ENCODE measurements around the gene TMEFF1.

Gene TMEFF1

DNA sequence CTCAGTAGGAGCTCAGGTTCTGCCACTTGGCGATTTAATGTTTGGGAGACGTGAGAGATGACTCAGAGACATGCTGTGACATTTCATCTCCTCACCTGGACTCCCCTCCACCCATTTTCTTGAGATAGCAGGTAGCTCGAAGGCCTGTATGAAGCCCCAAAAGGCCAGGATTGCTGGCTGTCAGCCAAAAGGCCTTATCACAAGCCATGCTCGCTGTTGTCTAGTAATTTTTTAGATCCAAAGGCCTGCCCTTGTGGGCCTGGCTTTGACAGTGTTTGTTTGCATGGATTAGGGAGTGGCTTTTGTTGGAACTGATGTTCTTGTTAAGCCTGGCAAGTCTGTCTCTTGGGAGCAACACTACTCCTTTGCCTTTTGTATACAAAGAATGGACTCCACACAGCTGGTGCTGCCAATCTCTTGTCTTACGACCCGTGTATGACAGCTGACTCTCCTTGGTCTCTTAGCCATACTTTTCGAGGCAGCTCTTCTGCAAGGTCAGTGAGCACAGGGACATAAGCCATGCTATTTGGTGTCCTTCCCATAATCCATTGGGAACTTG lies 127.7 kb downstream of the TMEFF1 start:
- no peak for TF ChIP-seq CTCF (IDR thresholded peaks at IDR 0.05; ENCODE audit: insufficient read depth, low read depth, low read length, missing control alignments)
- no peak for DNase-seq (ENCODE audit: low read depth)
- H3K4me3 ChIP-seq (ENCODE audit: low read depth, low read length), result no peak overlapping the region

GRCh38 chr9:100601216-100601615 lies 128.3 kb downstream of the TMEFF1 start:
- no peak overlapping the region for H3K4me3 ChIP-seq (ENCODE audit: low read depth, low read length)
- peak; percentile 61 for DNase-seq (ENCODE audit: low read depth)
- peak; percentile 76 for TF ChIP-seq CTCF (IDR thresholded peaks at IDR 0.05; ENCODE audit: insufficient read depth, low read depth, low read length, missing control alignments)

DNA sequence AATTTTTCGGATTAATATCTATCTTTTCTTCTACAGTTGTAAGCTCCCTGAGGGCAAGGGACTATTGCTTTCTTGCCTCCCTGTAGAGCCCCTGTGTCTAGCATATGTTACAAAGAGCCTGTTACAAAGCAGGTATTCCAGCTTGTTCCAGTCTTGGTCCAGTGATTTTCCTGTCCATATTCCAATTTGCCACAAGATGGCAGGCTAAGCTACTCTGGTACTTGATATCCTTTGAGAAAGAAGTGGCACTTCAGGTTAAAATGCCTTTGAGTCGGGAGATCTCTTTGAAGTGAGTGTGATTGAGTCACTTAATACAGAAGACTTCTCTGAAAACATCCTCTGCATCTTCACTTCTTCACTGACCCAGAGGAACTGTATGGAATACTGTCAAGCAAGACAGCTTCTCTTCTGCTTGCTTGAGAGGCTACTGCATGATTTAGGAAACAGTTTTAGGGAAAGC lies 129.4 kb downstream of the TMEFF1 start:
- H3K4me3 ChIP-seq (ENCODE audit: low read depth, low read length), result no peak overlapping the region
- TF ChIP-seq CTCF (IDR thresholded peaks at IDR 0.05; ENCODE audit: insufficient read depth, low read depth, low read length, missing control alignments), result peak; percentile 44
- DNase-seq (ENCODE audit: low read depth), result peak; percentile 28

DNA sequence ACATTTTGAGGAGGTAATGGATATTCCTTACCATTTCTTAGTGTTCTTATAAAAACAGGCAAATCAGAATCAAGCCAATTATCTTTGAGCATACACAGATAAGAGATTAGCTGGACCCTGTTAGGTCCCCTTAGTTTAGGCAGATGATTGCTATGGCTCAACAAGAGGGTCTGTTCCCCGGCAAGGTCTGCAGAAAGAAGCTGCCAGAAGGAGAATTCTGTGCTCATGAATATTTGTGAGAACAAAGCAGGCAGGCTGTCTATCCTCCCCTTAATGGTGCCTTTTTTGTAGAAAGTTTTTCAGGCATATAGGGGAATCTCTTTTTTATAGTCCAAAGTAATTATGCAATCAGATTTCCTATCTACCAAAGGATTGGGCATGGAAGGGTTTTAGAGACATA lies 132.5 kb downstream of the TMEFF1 start:
- DNase-seq (ENCODE audit: low read depth), result no peak
- H3K4me3 ChIP-seq (ENCODE audit: low read depth, low read length), result no peak overlapping the region
- no peak for TF ChIP-seq CTCF (IDR thresholded peaks at IDR 0.05; ENCODE audit: insufficient read depth, low read depth, low read length, missing control alignments)

DNA sequence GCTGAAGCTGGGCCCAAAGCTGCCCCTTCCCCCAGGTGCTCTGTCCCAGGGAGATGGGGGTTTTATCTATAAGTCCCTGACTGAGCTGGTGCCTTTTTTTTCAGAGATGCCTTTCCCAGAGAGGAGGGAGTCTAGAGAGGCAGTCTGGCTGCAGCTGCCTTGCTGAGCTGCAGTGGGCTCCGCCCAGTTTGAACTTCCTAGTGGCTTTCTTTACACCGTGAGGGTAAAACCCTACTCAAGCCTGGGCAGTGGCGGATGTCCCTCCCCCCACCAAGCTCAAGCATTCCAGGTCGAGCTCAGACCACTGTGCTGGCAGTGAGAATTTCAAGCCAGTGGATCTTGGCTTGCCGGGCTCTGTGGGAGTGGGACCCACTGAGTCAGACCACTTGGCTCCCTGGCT lies 146.2 kb downstream of the TMEFF1 start:
- no peak overlapping the region for H3K4me3 ChIP-seq (ENCODE audit: low read depth, low read length)
- DNase-seq (ENCODE audit: low read depth), result no peak
- TF ChIP-seq CTCF (IDR thresholded peaks at IDR 0.05; ENCODE audit: insufficient read depth, low read depth, low read length, missing control alignments), result no peak

- no peak overlapping the region for H3K4me3 ChIP-seq (ENCODE audit: low read depth, low read length)
- DNase-seq (ENCODE audit: low read depth), result no peak
- TF ChIP-seq CTCF (IDR thresholded peaks at IDR 0.05; ENCODE audit: insufficient read depth, low read depth, low read length, missing control alignments), result no peak
These were observed 146.7 kb downstream of the TMEFF1 start for GRCh38 chr9:100619665-100620064.

DNA sequence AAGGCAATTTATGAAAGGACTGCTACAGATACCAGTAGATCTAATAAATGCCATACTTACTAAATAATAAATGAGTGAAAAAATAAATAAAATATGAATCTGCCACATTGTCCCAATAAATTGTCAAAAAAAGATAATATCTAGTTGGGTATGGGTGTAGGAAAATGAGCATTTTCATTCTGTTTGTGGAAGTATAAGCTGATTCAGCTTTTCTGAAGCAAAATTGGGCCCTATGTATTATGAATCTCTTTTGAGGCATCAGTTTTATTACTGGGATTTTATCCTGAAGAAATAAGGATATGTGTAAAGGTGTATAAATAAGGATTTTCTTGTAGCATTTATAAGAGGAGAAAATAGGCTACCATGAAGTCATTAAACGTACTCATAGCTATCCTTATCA lies 151.0 kb downstream of the TMEFF1 start:
- no peak overlapping the region for H3K4me3 ChIP-seq (ENCODE audit: low read depth, low read length)
- TF ChIP-seq CTCF (IDR thresholded peaks at IDR 0.05; ENCODE audit: insufficient read depth, low read depth, low read length, missing control alignments), result no peak
- DNase-seq (ENCODE audit: low read depth), result no peak
